Measurements from ENCODE around the gene GLT8D1.

DNA sequence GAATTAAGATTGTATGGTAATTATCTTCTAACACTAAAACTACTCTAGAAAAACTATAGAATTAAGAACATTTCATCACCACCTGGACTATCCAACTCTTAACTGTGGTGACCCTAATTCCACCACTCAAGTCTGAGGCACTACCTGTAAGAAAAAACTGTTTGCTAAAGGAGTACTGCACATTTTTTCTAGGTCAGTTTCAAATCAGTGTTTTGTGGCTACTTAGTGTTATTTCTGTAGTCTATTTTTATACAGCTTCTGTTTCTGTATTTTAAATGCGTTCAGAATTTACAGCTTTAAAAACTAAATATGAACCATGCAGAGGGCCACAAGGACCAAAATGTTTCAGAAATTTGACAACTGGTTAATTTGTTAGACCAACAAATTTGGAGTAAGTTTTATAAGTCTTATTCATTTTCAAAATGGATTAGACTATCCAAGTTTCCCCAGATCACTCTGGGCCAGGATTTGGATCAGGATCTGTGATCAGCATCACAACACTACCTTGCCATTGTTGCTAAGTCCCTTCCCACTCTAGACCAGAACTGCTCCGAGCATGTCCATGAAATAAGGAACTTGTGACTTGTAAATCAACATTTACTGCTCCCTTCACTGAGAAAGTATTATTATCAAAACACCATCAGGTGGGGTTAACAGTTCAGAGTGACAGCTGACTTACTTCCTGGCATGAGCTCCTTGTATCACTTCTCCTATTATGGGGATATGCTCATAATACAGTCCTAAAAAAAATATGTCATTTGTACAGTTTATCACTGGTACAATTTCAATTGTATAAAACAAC is 8.6 kb downstream of the GLT8D1 start:
- TF ChIP-seq POLR2AphosphoS5 (IDR thresholded peaks at IDR 0.05): no peak
- TF ChIP-seq, protein P1, sequence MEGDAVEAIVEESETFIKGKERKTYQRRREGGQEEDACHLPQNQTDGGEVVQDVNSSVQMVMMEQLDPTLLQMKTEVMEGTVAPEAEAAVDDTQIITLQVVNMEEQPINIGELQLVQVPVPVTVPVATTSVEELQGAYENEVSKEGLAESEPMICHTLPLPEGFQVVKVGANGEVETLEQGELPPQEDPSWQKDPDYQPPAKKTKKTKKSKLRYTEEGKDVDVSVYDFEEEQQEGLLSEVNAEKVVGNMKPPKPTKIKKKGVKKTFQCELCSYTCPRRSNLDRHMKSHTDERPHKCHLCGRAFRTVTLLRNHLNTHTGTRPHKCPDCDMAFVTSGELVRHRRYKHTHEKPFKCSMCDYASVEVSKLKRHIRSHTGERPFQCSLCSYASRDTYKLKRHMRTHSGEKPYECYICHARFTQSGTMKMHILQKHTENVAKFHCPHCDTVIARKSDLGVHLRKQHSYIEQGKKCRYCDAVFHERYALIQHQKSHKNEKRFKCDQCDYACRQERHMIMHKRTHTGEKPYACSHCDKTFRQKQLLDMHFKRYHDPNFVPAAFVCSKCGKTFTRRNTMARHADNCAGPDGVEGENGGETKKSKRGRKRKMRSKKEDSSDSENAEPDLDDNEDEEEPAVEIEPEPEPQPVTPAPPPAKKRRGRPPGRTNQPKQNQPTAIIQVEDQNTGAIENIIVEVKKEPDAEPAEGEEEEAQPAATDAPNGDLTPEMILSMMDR (IDR thresholded peaks at IDR 0.05): no peak
- TF ChIP-seq POLR2A (IDR thresholded peaks at IDR 0.05; ENCODE audit: low read depth): no peak
- no peak for TF ChIP-seq EP300 (IDR thresholded peaks at IDR 0.05)

Measured in esophagus muscularis mucosa (tissue), 4 donors.